Liver (tissue), 9 donors: ENCODE results near the gene IL7R. TPM values are rescaled to one million over a fixed set of nuclear protein-coding genes. Genes with fewer than 3 reads are reported as not detected.

Source experiments
- DNase-seq: peaks from one replicate; pipeline ENCODE4 v3.0.0-alpha.2; 2017; ENCODE audit warnings: low spot score
- H3K27ac ChIP-seq, 2 donors: one replicate each; pipeline ENCODE4 v1.7.0; 2013; ENCODE audit warnings: inconsistent platforms in 2 of 2, low read length in 2 of 2, control low read depth in 1 of 2, low read depth in 1 of 2, mild to moderate bottlenecking in 1 of 2
- H3K27me3 ChIP-seq, 4 donors: one replicate each; pipeline versions ENCODE4 v1.6.1 to v1.7.0; 2013; ENCODE audit warnings: low read length in 3 of 4, inconsistent platforms in 1 of 4, mild to moderate bottlenecking in 1 of 4, moderate library complexity in 1 of 4; ENCODE audit not compliant: control insufficient read depth in 4 of 4, insufficient read depth in 4 of 4
- H3K36me3 ChIP-seq, 4 donors: one replicate each; pipeline versions ENCODE4 v1.6.1 to v1.7.0; 2013; ENCODE audit warnings: low read length in 3 of 4, mild to moderate bottlenecking in 3 of 4, low read depth in 1 of 4, moderate library complexity in 1 of 4; ENCODE audit not compliant: control insufficient read depth in 4 of 4, insufficient read depth in 3 of 4
- H3K4me1 ChIP-seq, 4 donors: one replicate each; pipeline versions ENCODE4 v1.6.1 to v1.7.0; 2013; ENCODE audit warnings: low read length in 3 of 4, mild to moderate bottlenecking in 3 of 4, moderate library complexity in 1 of 4; ENCODE audit not compliant: control insufficient read depth in 4 of 4, insufficient read depth in 4 of 4
- H3K4me3 ChIP-seq, 3 donors: one replicate each; pipeline versions ENCODE4 v1.6.1 to v1.7.0; 2013; ENCODE audit warnings: low read length in 3 of 3, control low read depth in 1 of 3, low read depth in 1 of 3, mild to moderate bottlenecking in 1 of 3
- H3K9ac ChIP-seq, 2 donors: one replicate each; pipeline ENCODE4 v1.7.0; 2013; ENCODE audit warnings: low read length in 2 of 2, mild to moderate bottlenecking in 2 of 2, moderate library complexity in 2 of 2, control low read depth in 1 of 2, low read depth in 1 of 2
- H3K9me3 ChIP-seq, 4 donors: one replicate each; pipeline versions ENCODE4 v1.6.1 to v1.7.0; 2013; ENCODE audit warnings: low read length in 3 of 4; ENCODE audit not compliant: control insufficient read depth in 4 of 4
- ATF3 ChIP-seq: IDR thresholded peaks from 2 replicates; pipeline ENCODE4 v1.6.1; 2016; ENCODE audit warnings: antibody characterized with exemption
- CTCF ChIP-seq: fragments of 150-350 bp; IDR thresholded peaks from 2 replicates; pipeline ENCODE4 v1.5.1; 2017; ENCODE audit warnings: improper control_type of control experiment, low read depth, low read length; ENCODE audit not compliant: missing input control
- EGR1 ChIP-seq, 2 donors: IDR thresholded peaks; 2 replicates each; pipeline ENCODE4 v1.6.1; 2016 to 2018; ENCODE audit warnings: antibody characterized with exemption in 2 of 2, low read depth in 2 of 2
- FOXA1 ChIP-seq: IDR thresholded peaks from 2 replicates; pipeline ENCODE4 v1.6.1; 2016; ENCODE audit warnings: antibody characterized with exemption
- FOXA2 ChIP-seq: IDR thresholded peaks from 2 replicates; pipeline ENCODE4 v1.6.1; 2016; ENCODE audit warnings: antibody characterized with exemption
- GABPA ChIP-seq, 2 donors: IDR thresholded peaks in 1 of 2; conservative IDR thresholded peaks in 1 of 2; 2 replicates each; pipeline ENCODE4 v1.6.1; 2016; ENCODE audit warnings: antibody characterized with exemption in 2 of 2, mild to moderate bottlenecking in 1 of 2, moderate library complexity in 1 of 2
- HNF4A ChIP-seq, 2 donors: conservative IDR thresholded peaks; 2 replicates each; pipeline ENCODE4 v1.6.1; 2016; ENCODE audit warnings: antibody characterized with exemption in 2 of 2, mild to moderate bottlenecking in 2 of 2
- HNF4G ChIP-seq: IDR thresholded peaks from 2 replicates; pipeline ENCODE4 v1.6.1; 2016; ENCODE audit warnings: antibody characterized with exemption
- JUND ChIP-seq, 2 donors: IDR thresholded peaks; 2 replicates each; pipeline ENCODE4 v1.6.1; 2016; ENCODE audit warnings: antibody characterized with exemption in 2 of 2
- MAX ChIP-seq: IDR thresholded peaks from 2 replicates; pipeline ENCODE4 v1.6.1; 2016; ENCODE audit warnings: antibody characterized with exemption
- NR2F2 ChIP-seq: IDR thresholded peaks from 2 replicates; pipeline ENCODE4 v1.6.1; 2016; ENCODE audit warnings: antibody characterized with exemption
- RAD21 ChIP-seq, 2 donors: IDR thresholded peaks; 2 replicates each; pipeline ENCODE4 v1.6.1; 2016; ENCODE audit warnings: antibody characterized with exemption in 2 of 2, mild to moderate bottlenecking in 2 of 2
- REST ChIP-seq: IDR thresholded peaks from 2 replicates; pipeline ENCODE4 v1.6.1; 2016; ENCODE audit warnings: antibody characterized with exemption, mild to moderate bottlenecking
- RXRA ChIP-seq, 2 donors: IDR thresholded peaks; 2 replicates each; pipeline ENCODE4 v1.6.1; 2017 to 2018; ENCODE audit warnings: antibody characterized with exemption in 2 of 2, mild to moderate bottlenecking in 1 of 2
- SP1 ChIP-seq: IDR thresholded peaks from 2 replicates; pipeline ENCODE4 v1.6.1; 2018; ENCODE audit warnings: antibody characterized with exemption, mild to moderate bottlenecking
- TAF1 ChIP-seq: conservative IDR thresholded peaks from 2 replicates; pipeline ENCODE4 v1.6.1; 2016; ENCODE audit warnings: antibody characterized with exemption, mild to moderate bottlenecking
- YY1 ChIP-seq: IDR thresholded peaks from 2 replicates; pipeline ENCODE4 v1.6.1; 2016; ENCODE audit warnings: antibody characterized with exemption, mild to moderate bottlenecking
- WGBS: extraction: QIAGEN DNeasy Blood & Tissue Kit; methylation state at CpG from one replicate; pipeline ENCODE4 v1.1.7; 2013; 5-methylcytosine and 5-hydroxymethylcytosine counted together
- polyA plus RNA-seq, 2 donors: library from polyadenylated mRNA; stranded (reverse) in 1 of 2; unstranded in 1 of 2; fragments of 200-250 nt in 1 of 2; fragments of >200 nt in 1 of 2; fragmentation: Nextera tagmentation in 1 of 2; extraction: Ambion mirVana in 1 of 2; gene quantifications; one replicate each; pipeline versions ENCODE4 v1.2.1 to v1.2.3, GENCODE V29; 2013 to 2015
- total RNA-seq, 2 donors: library from RNA; depleted of rRNA; stranded (reverse); fragments of >200 nt; gene quantifications; one replicate each; pipeline ENCODE4 v1.2.3, GENCODE V29; 2014
- donor health status: healthy.
- donor health status: healthy.
- donor health status: healthy.
- donor health status: healthy.
- donor health status: healthy.

Gene IL7R
- total and polyA plus RNA-seq, 4 donors, result 1.0 to 5.4 (median 2.4) TPM

- no peaks in the 10 kb centered on the region for H3K27me3 ChIP-seq
- H3K27ac ChIP-seq, result no peak overlapping the region
- no peaks in the 10 kb centered on the region for H3K9me3 ChIP-seq
- TF ChIP-seq ATF3, result no peak
- no peak for TF ChIP-seq MAX
- no peak for TF ChIP-seq HNF4A (conservative IDR thresholded peaks at IDR 0.05)
- no peak for TF ChIP-seq NR2F2
- no peak for TF ChIP-seq RXRA (IDR thresholded peaks at IDR 0.05)
- no peak for TF ChIP-seq REST
- no peak for TF ChIP-seq RAD21 (IDR thresholded peaks at IDR 0.05)
- no peak for TF ChIP-seq FOXA1
- no peak for TF ChIP-seq CTCF
- TF ChIP-seq JUND (IDR thresholded peaks at IDR 0.05), result no peak
- TF ChIP-seq TAF1, result no peak
- TF ChIP-seq SP1, result no peak
- no peak for TF ChIP-seq EGR1 (IDR thresholded peaks at IDR 0.05; ENCODE audit: low read depth in 2 of 2)
- TF ChIP-seq FOXA2, result no peak
- no peak for TF ChIP-seq YY1
- no peak for TF ChIP-seq GABPA (IDR thresholded peaks at IDR 0.05 in 1 of 2, conservative IDR thresholded peaks at IDR 0.05 in 1 of 2)
- TF ChIP-seq HNF4G, result no peak
- 86% methylated on average over 5 of the region's 5 CpGs for WGBS
- no peaks in the 10 kb centered on the region for H3K4me1 ChIP-seq
- DNase-seq, result no peak
- H3K9ac ChIP-seq, result no peak overlapping the region
- no peaks in the 10 kb centered on the region for H3K36me3 ChIP-seq
- H3K4me3 ChIP-seq, result no peak overlapping the region
These were observed 13.1 kb downstream of the IL7R start for GRCh38 chr5:35869685-35870277.

- DNase-seq, result no peak
- no peaks in the 10 kb centered on the region for H3K4me1 ChIP-seq
- H3K9me3 ChIP-seq, result no peaks in the 10 kb centered on the region
- no peak overlapping the region for H3K27ac ChIP-seq
- no peak overlapping the region for H3K4me3 ChIP-seq
- no peaks in the 10 kb centered on the region for H3K36me3 ChIP-seq
- 94% methylated on average over 4 of the region's 4 CpGs for WGBS
- TF ChIP-seq HNF4G, result no peak
- H3K9ac ChIP-seq, result no peak overlapping the region
- H3K27me3 ChIP-seq, result no peaks in the 10 kb centered on the region
These were observed 13.9 kb downstream of the IL7R start for GRCh38 chr5:35870605-35871004.
